H9 (cell line): ENCODE results near the gene LRRC63. TPM values are rescaled to one million over a fixed set of nuclear protein-coding genes. Genes with fewer than 3 reads are reported as not detected.

Experiments
- DNase-seq: peaks from one replicate; pipeline ENCODE4 v3.0.0-alpha.2; 2017
- H2AFZ ChIP-seq: one replicate; pipeline ENCODE4 v1.6.1; 2013; ENCODE audit warnings: mild to moderate bottlenecking, low read length, control low read depth, moderate library complexity
- H2AK5ac ChIP-seq: 2 replicates; pipeline ENCODE4 v1.6.1; 2013; ENCODE audit warnings: low read length, control low read depth, mixed read lengths; ENCODE audit not compliant: insufficient read length
- H2BK120ac ChIP-seq: one replicate; pipeline ENCODE4 v1.6.1; 2013; ENCODE audit warnings: low read depth, mild to moderate bottlenecking, low read length, control low read depth, inconsistent platforms; ENCODE audit not compliant: poor library complexity, severe bottlenecking
- H2BK12ac ChIP-seq: 2 replicates; pipeline ENCODE4 v1.6.1; 2013; ENCODE audit warnings: low read length, control low read depth, mixed read lengths, low read depth; ENCODE audit not compliant: insufficient read length
- H2BK15ac ChIP-seq: 2 replicates; pipeline ENCODE4 v1.6.1; 2013; ENCODE audit warnings: low read depth, low read length, control low read depth
- H2BK20ac ChIP-seq: one replicate; pipeline ENCODE4 v1.6.1; 2013; ENCODE audit warnings: low read depth, mild to moderate bottlenecking, low read length, control low read depth, inconsistent platforms; ENCODE audit not compliant: poor library complexity, severe bottlenecking
- H2BK5ac ChIP-seq: 2 replicates; pipeline ENCODE4 v1.6.1; 2013; ENCODE audit warnings: low read length, control low read depth, mixed read lengths; ENCODE audit not compliant: insufficient read length
- H3K14ac ChIP-seq: 2 replicates; pipeline ENCODE4 v1.6.1; 2013; ENCODE audit warnings: low read length, control low read depth; ENCODE audit not compliant: insufficient read depth
- H3K18ac ChIP-seq: 2 replicates; pipeline ENCODE4 v1.6.1; 2013; ENCODE audit warnings: low read depth, mild to moderate bottlenecking, mixed read lengths, low read length, control low read depth; ENCODE audit not compliant: insufficient read length
- H3K23ac ChIP-seq: 2 replicates; pipeline ENCODE4 v1.6.1; 2013; ENCODE audit warnings: low read length, control low read depth, mixed read lengths, low read depth; ENCODE audit not compliant: insufficient read length
- H3K23me2 ChIP-seq: 2 replicates; pipeline ENCODE4 v1.6.1; 2013; ENCODE audit warnings: low read depth, mild to moderate bottlenecking, mixed read lengths, low read length, control low read depth; ENCODE audit not compliant: insufficient read length, poor library complexity, severe bottlenecking
- H3K27ac ChIP-seq: 2 replicates; pipeline ENCODE4 v1.5.1; 2013; ENCODE audit warnings: low read length, control low read depth, mixed read lengths, low read depth; ENCODE audit not compliant: insufficient read length
- H3K27me3 ChIP-seq: 2 replicates; pipeline ENCODE4 v1.6.1; 2013; ENCODE audit warnings: low read length, control low read depth, inconsistent platforms; ENCODE audit not compliant: insufficient read depth
- H3K4ac ChIP-seq: 2 replicates; pipeline ENCODE4 v1.6.1; 2013; ENCODE audit warnings: low read depth, mild to moderate bottlenecking, control low read depth, inconsistent platforms, low read length, moderate library complexity
- H3K4me1 ChIP-seq: 2 replicates; pipeline ENCODE4 v1.6.1; 2013; ENCODE audit warnings: low read length, control low read depth, inconsistent platforms; ENCODE audit not compliant: insufficient read depth
- H3K4me2 ChIP-seq: 2 replicates; pipeline ENCODE4 v1.6.1; 2013; ENCODE audit warnings: low read length, control low read depth, mixed read lengths; ENCODE audit not compliant: insufficient read length, insufficient read depth
- H3K56ac ChIP-seq: 2 replicates; pipeline ENCODE4 v1.6.1; 2013; ENCODE audit warnings: low read depth, mild to moderate bottlenecking, mixed read lengths, low read length, control low read depth; ENCODE audit not compliant: insufficient read length
- H3K79me1 ChIP-seq: 2 replicates; pipeline ENCODE4 v1.6.1; 2013; ENCODE audit warnings: low read depth, mild to moderate bottlenecking, moderate library complexity, low read length, control low read depth, inconsistent platforms; ENCODE audit not compliant: insufficient read depth, poor library complexity, severe bottlenecking
- H3K79me2 ChIP-seq: 2 replicates; pipeline ENCODE4 v1.6.1; 2013; ENCODE audit warnings: low read length, control low read depth, inconsistent platforms; ENCODE audit not compliant: insufficient read depth
- H3K9ac ChIP-seq: 2 replicates; pipeline ENCODE4 v1.6.1; 2013; ENCODE audit warnings: low read length, control low read depth, mixed read lengths; ENCODE audit not compliant: insufficient read length; ENCODE audit errors: extremely low read depth
- H3K9me3 ChIP-seq: one replicate; pipeline ENCODE4 v1.6.1; 2013; ENCODE audit warnings: low read depth, low read length, inconsistent platforms; ENCODE audit not compliant: control insufficient read depth
- H3T11ph ChIP-seq: one replicate; pipeline ENCODE4 v1.6.1; 2013; ENCODE audit warnings: mild to moderate bottlenecking, low read length, control low read depth, inconsistent platforms
- H4K20me1 ChIP-seq: one replicate; pipeline ENCODE4 v1.6.1; 2013; ENCODE audit not compliant: control insufficient read depth, insufficient read length, insufficient read depth
- H4K5ac ChIP-seq: 2 replicates; pipeline ENCODE4 v1.6.1; 2013; ENCODE audit warnings: low read depth, mild to moderate bottlenecking, mixed read lengths, low read length, control low read depth; ENCODE audit not compliant: insufficient read length
- H4K8ac ChIP-seq: replicated peaks from 2 replicates; pipeline ENCODE4 v1.6.1; 2013; ENCODE audit warnings: low read length, control low read depth, mixed read lengths, low read depth; ENCODE audit not compliant: insufficient read length
- H4K91ac ChIP-seq: 2 replicates; pipeline ENCODE4 v1.6.1; 2013; ENCODE audit warnings: low read depth, mild to moderate bottlenecking, moderate library complexity, mixed read lengths, low read length, control low read depth; ENCODE audit not compliant: insufficient read length
- H3K27ac Mint-ChIP-seq, 3 experiments: 2 replicates in 2 of 3; 3 replicates in 1 of 3; pipeline ENCODE4 v1.8.0; 2020 to 2021; ENCODE audit warnings: mixed read lengths in 3 of 3, mild to moderate bottlenecking in 1 of 3, moderate library complexity in 1 of 3
- H3K27me3 Mint-ChIP-seq: 2 replicates; pipeline ENCODE4 v1.8.0; 2021; ENCODE audit warnings: low read depth, mild to moderate bottlenecking, moderate library complexity, mixed read lengths
- H3K36me3 Mint-ChIP-seq, 3 experiments: 2 replicates in 2 of 3; 3 replicates in 1 of 3; pipeline ENCODE4 v1.8.0; 2020 to 2021; ENCODE audit warnings: low read depth in 3 of 3, mixed read lengths in 3 of 3; ENCODE audit not compliant: insufficient read depth in 1 of 3
- H3K4me1 Mint-ChIP-seq, 2 experiments: 2 replicates each; pipeline ENCODE4 v1.8.0; 2020; ENCODE audit warnings: mixed read lengths in 2 of 2
- H3K4me3 Mint-ChIP-seq, 2 experiments: 2 replicates in 1 of 2; 3 replicates in 1 of 2; pipeline ENCODE4 v1.8.0; 2020 to 2021; ENCODE audit warnings: mild to moderate bottlenecking in 2 of 2, mixed read lengths in 2 of 2, moderate library complexity in 1 of 2
- H3K9me3 Mint-ChIP-seq, 2 experiments: 2 replicates in 1 of 2; 3 replicates in 1 of 2; pipeline ENCODE4 v1.8.0; 2020; ENCODE audit warnings: mild to moderate bottlenecking in 2 of 2, mixed read lengths in 2 of 2, moderate library complexity in 1 of 2
- total RNA-seq: library from RNA; stranded (reverse); gene quantifications from 2 replicates; pipeline ENCODE4 v1.2.1, GENCODE V29; 2021
- TF ChIP-seq, protein P1 (sequence below): fragments of 200-600 bp; sonication (generic); conservative IDR thresholded peaks from 3 replicates; pipeline ENCODE4 v1.8.0; 2021; ENCODE audit warnings: antibody characterized with exemption, mild to moderate bottlenecking

The LRRC63 gene
- total RNA-seq, 1 experiment from 2014 or later = not detected

DNA sequence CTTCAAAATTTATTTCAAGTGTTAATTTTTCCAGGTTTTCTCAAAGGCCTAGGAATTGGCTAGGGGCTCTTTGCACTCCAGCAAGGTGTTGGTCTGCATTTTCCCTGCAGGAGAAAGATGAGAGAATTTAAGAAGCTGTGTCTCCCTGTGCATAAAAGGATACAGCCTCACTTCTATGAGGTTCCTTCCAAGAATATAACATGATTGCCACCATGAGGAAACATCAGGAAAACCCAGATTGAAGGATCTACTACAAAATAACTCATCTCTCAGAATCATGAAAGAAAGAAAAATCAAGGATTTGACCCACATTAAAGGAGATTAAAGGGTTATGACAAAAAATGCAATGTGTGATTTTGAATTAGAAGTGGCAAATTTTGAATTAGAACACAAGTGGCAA, 105.4 kb downstream of the LRRC63 start:
- no peak overlapping the region for H3K56ac ChIP-seq
- Mint-ChIP-seq H3K27me3 (peaks cover 7% of the 10 kb centered on the region), H3K36me3 (no peaks in the 10 kb centered on the region), H3K27ac (no peak overlapping the region), H3K4me1 (peaks cover 3 to 10% of the 10 kb centered on the region in 2 experiments), H3K9me3 (no peaks in the 10 kb centered on the region; a peak in 1 of 5 replicates), H3K4me3 (no peak overlapping the region)
- H3K27ac ChIP-seq = no peak overlapping the region
- no peak overlapping the region for H2BK12ac ChIP-seq
- no peaks in the 10 kb centered on the region for H3K23me2 ChIP-seq
- no peak overlapping the region for H2BK5ac ChIP-seq
- DNase-seq = no peak
- no peak overlapping the region for H3T11ph ChIP-seq
- TF ChIP-seq, protein P1, sequence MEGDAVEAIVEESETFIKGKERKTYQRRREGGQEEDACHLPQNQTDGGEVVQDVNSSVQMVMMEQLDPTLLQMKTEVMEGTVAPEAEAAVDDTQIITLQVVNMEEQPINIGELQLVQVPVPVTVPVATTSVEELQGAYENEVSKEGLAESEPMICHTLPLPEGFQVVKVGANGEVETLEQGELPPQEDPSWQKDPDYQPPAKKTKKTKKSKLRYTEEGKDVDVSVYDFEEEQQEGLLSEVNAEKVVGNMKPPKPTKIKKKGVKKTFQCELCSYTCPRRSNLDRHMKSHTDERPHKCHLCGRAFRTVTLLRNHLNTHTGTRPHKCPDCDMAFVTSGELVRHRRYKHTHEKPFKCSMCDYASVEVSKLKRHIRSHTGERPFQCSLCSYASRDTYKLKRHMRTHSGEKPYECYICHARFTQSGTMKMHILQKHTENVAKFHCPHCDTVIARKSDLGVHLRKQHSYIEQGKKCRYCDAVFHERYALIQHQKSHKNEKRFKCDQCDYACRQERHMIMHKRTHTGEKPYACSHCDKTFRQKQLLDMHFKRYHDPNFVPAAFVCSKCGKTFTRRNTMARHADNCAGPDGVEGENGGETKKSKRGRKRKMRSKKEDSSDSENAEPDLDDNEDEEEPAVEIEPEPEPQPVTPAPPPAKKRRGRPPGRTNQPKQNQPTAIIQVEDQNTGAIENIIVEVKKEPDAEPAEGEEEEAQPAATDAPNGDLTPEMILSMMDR = no peak
- H3K23ac ChIP-seq = no peak overlapping the region
- no peaks in the 10 kb centered on the region for H3K27me3 ChIP-seq
- no peak overlapping the region for H2AFZ ChIP-seq
- no peak overlapping the region for H4K91ac ChIP-seq
- H2AK5ac ChIP-seq = no peak overlapping the region
- H3K9ac ChIP-seq = no peak overlapping the region
- no peak overlapping the region for H3K18ac ChIP-seq
- H3K14ac ChIP-seq = no peak overlapping the region
- no peaks in the 10 kb centered on the region for H3K9me3 ChIP-seq
- no peak overlapping the region for H2BK120ac ChIP-seq
- H4K20me1 ChIP-seq = no peaks in the 10 kb centered on the region
- H3K79me2 ChIP-seq = no peaks in the 10 kb centered on the region
- no peaks in the 10 kb centered on the region for H3K79me1 ChIP-seq
- no peak overlapping the region for H4K5ac ChIP-seq
- H3K4me2 ChIP-seq = no peak overlapping the region
- no peak overlapping the region for H2BK20ac ChIP-seq
- H2BK15ac ChIP-seq = no peak overlapping the region
- no peak overlapping the region for H3K4ac ChIP-seq
- H4K8ac ChIP-seq = no peak overlapping the region
- H3K4me1 ChIP-seq = no peaks in the 10 kb centered on the region
